ENCODE results near the gene TTC9.

DNA sequence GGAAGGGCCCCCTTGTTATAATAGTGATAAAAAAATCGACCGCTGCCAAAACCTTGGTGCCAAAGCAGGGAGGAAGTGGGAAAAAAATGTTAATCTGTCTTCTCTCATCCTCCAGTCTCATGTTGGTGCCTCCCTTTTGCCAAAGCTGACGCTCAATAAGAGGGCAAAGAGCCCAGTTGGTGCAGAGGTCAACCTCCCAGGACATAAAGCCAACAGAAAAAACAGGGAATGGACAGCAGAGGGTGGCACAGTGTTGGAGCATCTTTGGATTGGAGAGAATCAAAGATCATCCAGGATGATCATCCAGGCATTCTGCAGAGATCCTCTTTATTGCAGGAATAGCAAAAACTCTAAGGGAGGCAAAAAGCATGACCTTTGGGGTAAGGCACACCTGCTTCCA, 9.8 kb upstream of the TTC9 start:
- TF ChIP-seq, protein P1, sequence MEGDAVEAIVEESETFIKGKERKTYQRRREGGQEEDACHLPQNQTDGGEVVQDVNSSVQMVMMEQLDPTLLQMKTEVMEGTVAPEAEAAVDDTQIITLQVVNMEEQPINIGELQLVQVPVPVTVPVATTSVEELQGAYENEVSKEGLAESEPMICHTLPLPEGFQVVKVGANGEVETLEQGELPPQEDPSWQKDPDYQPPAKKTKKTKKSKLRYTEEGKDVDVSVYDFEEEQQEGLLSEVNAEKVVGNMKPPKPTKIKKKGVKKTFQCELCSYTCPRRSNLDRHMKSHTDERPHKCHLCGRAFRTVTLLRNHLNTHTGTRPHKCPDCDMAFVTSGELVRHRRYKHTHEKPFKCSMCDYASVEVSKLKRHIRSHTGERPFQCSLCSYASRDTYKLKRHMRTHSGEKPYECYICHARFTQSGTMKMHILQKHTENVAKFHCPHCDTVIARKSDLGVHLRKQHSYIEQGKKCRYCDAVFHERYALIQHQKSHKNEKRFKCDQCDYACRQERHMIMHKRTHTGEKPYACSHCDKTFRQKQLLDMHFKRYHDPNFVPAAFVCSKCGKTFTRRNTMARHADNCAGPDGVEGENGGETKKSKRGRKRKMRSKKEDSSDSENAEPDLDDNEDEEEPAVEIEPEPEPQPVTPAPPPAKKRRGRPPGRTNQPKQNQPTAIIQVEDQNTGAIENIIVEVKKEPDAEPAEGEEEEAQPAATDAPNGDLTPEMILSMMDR (conservative IDR thresholded peaks at IDR 0.05; ENCODE audit: low read length), result no peak
- TF ChIP-seq EZH2phosphoT487 (IDR thresholded peaks at IDR 0.05; ENCODE audit: borderline replicate concordance), result no peak

All from Loucy (cell line).